ENCODE results near the gene GABRA5.
"Not testable (repeated sequence)": the region's sequence is repeated elsewhere in the genome, so short reads cannot be mapped to it uniquely, and the experiment has no call there.

Gene GABRA5

GRCh38 chr15:26875476-26875850 is 8.6 kb downstream of the GABRA5 start:
- DNase-seq (ENCODE audit: extremely low read depth in 1 of 2, low read depth in 1 of 2) = no peak

- no peak for DNase-seq (ENCODE audit: extremely low read depth in 1 of 2, low read depth in 1 of 2)
Measured at GRCh38 chr15:26877831-26878230, 11.0 kb downstream of the GABRA5 start.

DNA sequence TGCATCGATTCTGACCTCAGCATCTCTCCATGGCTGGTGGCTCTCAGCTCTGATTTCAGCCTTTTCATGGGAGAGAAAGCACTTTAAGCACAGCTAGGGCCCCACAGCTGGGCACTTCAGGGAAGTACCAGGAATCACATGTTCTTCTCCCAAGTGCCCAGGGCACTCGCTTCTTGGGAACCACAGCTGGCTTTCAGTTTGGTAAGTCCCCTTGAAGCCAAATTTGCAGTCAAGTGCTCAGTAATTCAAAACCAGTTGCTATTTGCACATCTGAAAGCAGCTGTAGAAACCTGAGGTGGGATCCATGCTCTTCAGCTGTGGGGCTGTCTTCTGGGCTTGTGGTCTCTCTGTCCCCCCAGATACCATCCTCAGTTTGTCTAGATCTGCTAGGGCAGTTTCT is 12.8 kb downstream of the GABRA5 start:
- no peak for DNase-seq (ENCODE audit: extremely low read depth in 1 of 2, low read depth in 1 of 2)

DNA sequence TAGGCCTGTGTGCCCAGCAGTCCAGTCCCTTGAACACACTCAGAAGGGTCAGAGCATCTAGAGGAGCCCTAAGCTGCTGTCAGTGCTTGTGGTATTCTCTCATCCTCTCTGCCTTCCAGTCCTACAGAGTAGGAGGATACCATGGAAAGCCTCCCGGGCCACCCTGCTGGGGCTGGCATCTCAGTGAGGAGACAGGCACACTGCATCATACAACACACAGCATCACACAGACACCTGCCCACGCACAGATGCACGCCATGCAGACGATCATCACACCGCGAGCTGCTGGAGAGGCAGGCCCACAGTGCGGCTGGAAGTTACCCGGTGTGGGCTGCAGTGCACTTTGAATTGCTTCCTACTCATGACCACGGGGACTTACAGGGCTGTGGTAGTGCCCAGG is 15.2 kb downstream of the GABRA5 start:
- DNase-seq (ENCODE audit: extremely low read depth in 1 of 2, low read depth in 1 of 2) = no peak

- no peak for DNase-seq (ENCODE audit: extremely low read depth in 1 of 2, low read depth in 1 of 2)
Measured at GRCh38 chr15:26882616-26883365, 15.9 kb downstream of the GABRA5 start.

- DNase-seq (ENCODE audit: extremely low read depth in 1 of 2, low read depth in 1 of 2) = no peak
Measured at GRCh38 chr15:26883466-26883865, 16.6 kb downstream of the GABRA5 start.

DNA sequence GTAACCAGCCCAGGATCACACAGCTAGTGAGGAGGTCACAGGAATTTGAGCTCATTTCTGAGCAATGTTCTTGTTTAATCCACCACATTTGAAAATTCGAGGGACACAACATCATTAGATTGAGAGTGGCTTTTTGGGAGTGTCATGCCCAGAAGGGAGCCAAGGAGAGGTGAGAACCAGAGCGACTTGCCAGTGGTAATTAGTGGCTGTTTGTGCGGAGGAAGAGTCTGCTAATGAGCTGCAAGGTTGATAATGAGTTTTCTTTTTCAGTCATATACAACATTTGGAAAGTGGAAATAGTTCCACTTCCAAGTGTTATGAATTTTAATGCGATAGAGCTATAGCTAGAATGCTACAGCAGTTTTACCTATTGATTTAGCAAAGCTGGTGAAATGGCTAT is 19.7 kb downstream of the GABRA5 start:
- DNase-seq (ENCODE audit: extremely low read depth in 1 of 2, low read depth in 1 of 2) = no peak

GRCh38 chr15:26887926-26888666 is 21.2 kb downstream of the GABRA5 start:
- DNase-seq (ENCODE audit: extremely low read depth in 1 of 2, low read depth in 1 of 2) = no peak

DNA sequence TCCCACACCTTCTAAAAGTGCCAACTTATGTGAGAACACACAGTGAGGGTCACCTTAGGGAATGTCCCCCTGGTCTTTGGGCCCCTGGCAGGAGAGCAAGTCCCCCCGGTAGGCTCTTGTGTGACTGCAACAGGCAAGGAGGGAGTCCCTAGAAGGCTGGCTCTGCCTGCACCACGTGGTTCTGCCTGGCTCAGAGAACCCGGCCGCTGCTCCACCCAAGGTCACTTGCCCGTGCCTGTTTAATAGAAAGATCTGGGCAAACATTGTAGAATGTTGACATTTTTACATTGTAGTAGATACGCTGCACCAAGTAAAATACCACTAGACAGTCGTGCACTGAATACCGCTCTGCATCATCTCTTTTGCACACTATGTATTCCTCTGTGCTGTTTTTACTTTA is 21.9 kb downstream of the GABRA5 start:
- no peak for DNase-seq (ENCODE audit: extremely low read depth in 1 of 2, low read depth in 1 of 2)

GRCh38 chr15:26889298-26889898 is 22.5 kb downstream of the GABRA5 start:
- DNase-seq (ENCODE audit: extremely low read depth in 1 of 2, low read depth in 1 of 2) = peak in 1 of 2 donors; percentile 7

- no peak for DNase-seq (ENCODE audit: extremely low read depth in 1 of 2, low read depth in 1 of 2)
Measured at GRCh38 chr15:26890451-26890850, 23.6 kb downstream of the GABRA5 start.

DNA sequence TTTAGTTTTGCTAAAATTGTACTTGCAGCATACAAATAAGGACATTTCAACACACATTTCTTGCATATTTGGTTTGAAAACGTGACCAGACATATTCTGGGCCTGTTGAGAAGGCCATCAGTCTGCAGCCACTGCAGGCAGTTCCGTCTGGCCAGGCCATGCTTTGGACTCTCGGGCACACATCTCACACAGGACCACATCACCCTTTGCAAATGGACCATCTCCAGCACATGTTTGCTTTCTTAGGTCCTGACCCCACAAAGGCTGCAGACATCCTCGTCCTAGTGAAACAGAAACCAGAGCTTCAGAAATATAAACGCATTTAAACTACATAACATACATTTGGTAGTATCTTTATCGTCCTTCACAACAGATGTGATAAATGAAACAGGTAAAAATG is 24.1 kb downstream of the GABRA5 start:
- no peak for DNase-seq (ENCODE audit: extremely low read depth in 1 of 2, low read depth in 1 of 2)

DNA sequence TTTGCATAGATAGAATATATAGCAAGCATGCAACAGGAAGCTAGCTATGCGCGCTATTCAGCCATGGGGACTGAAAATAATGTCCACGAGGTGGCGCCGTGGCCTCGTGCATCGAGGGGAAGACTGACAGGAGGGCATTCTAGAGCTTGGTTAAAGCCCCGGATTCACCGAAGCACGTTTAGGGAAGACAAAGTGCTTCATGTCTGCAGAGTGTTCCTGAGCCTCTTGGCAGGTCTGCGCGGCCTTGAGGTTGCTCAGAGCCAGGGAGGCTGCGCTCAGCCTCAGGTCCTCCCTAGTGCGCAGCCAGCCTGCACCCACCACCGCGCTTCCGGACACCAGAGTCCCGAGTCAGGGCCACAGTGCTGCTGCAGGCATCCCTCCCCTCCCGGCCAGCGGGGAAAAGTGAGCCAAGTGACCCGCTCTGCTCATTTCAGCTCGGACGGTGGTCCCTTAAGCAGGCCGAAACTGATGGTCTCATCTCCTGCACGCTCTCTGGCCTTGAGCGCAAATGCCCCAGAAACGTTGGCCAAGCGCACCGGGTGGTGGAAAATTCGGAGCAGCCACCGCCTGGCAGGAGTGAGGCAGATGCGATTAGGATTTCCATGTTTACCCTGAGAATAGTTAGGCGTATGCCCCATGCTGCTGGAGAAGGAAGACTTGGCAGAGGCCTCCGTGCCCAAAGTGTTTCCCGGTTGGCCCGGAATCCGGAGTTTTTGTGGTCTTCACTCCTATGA is 24.8 kb downstream of the GABRA5 start:
- no peak for DNase-seq (ENCODE audit: extremely low read depth in 1 of 2, low read depth in 1 of 2)

DNA sequence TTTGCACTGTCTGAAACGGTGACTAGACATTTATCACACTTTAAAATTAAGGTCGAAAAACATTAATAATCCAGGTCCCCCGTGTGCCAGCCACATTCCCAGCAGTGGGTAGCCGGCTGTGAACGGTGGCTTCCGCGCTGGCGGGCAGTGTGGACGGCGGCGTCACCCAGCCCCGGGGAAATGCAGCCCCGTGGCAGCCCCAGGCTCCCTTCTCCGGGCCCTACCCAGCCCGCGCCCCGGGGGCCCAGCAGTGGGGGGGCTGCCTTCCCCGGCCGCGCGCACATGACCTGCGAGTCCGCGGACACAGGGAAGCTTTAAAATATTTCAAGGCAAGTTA is 25.3 kb downstream of the GABRA5 start:
- no peak for DNase-seq (ENCODE audit: extremely low read depth in 1 of 2, low read depth in 1 of 2)

DNA sequence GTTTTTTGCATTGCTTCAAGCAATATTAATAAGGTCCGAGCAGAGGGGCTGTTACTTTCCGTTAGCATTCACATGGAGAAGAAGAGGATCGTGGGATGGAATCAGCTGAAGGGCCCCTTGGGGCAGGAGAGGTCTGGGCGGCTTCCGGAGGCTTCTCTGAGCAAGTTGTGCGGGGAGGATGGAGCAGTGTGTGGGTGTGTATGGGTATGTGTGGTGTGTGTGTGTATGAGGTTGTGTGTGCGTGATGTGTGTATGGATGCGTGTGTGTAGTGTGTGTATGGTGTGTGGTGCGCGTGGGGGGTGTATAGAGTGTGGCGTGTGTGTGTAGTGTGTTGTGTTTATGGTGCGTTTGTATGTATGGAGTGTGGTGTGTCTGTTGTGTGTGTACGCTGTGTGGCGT is 25.8 kb downstream of the GABRA5 start:
- no peak for DNase-seq (ENCODE audit: extremely low read depth in 1 of 2, low read depth in 1 of 2)

GRCh38 chr15:26893351-26894065 is 26.6 kb downstream of the GABRA5 start:
- DNase-seq (ENCODE audit: extremely low read depth in 1 of 2, low read depth in 1 of 2) = no peak

- DNase-seq (ENCODE audit: extremely low read depth in 1 of 2, low read depth in 1 of 2) = no peak
Measured at GRCh38 chr15:26894181-26894580, 27.3 kb downstream of the GABRA5 start.

- not testable (repeated sequence) for DNase-seq (ENCODE audit: extremely low read depth in 1 of 2, low read depth in 1 of 2)
Measured at GRCh38 chr15:26895346-26895745, 28.5 kb downstream of the GABRA5 start.

GRCh38 chr15:26899658-26900057 is 32.8 kb downstream of the GABRA5 start:
- DNase-seq (ENCODE audit: extremely low read depth in 1 of 2, low read depth in 1 of 2) = no peak

DNA sequence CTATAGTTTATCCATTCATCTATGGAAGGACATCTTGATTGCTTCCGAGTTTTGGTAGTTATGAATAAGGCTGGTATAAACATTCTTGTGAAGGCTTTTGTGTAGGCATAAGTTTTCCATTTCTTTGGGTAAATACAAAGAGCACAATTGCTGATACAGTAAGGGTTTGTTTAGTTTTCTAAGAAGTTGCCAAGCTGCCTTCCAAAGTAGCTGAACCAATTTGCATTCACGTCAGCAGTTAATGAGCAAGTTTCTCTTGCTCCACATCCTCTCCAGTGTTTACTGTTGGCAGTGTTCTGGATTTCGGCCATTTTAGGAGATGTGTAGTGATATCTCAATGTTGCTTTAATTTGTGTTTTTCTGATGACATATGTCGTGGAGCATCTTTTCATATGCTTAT is 34.2 kb downstream of the GABRA5 start:
- no peak for DNase-seq (ENCODE audit: extremely low read depth in 1 of 2, low read depth in 1 of 2)

GRCh38 chr15:26910715-26911114 is 43.9 kb downstream of the GABRA5 start:
- DNase-seq (ENCODE audit: extremely low read depth in 1 of 2, low read depth in 1 of 2) = no peak

All from activated CD8-positive, alpha-beta memory T cell treated with anti-CD3 and anti-CD28 coated beads for 1 hour (primary cell).